Measurements from ENCODE around the gene RSL1D1.
"Not testable (repeated sequence)": the region's sequence is repeated elsewhere in the genome, so short reads cannot be mapped to it uniquely, and the experiment has no call there.

The RSL1D1 gene

GRCh38 chr16:11799509-11800381 is 51.6 kb downstream of the RSL1D1 start:
- no peak for DNase-seq (ENCODE audit: low read depth in 1 of 2, low spot score in 1 of 2)

- no peak for DNase-seq (ENCODE audit: low read depth in 1 of 2, low spot score in 1 of 2)
Measured at GRCh38 chr16:11799017-11799381, 52.3 kb downstream of the RSL1D1 start.

GRCh38 chr16:11797957-11798299 is 53.4 kb downstream of the RSL1D1 start:
- no peak for DNase-seq (ENCODE audit: low read depth in 1 of 2, low spot score in 1 of 2)

GRCh38 chr16:11797166-11797956 is 54.0 kb downstream of the RSL1D1 start, which contains the start of gene ZC3H7A:
ZC3H7A (minus strand) TSS chr16:11797258; CDS start chr16:11782354, 14,904 bp downstream.
- DNase-seq (ENCODE audit: low read depth in 1 of 2, low spot score in 1 of 2), result peak; percentile 81 to 91

GRCh38 chr16:11796227-11797165 is 54.8 kb downstream of the RSL1D1 start:
- DNase-seq (ENCODE audit: low read depth in 1 of 2, low spot score in 1 of 2), result peak in 1 of 2 donors; percentile 25

GRCh38 chr16:11795887-11796226 is 55.5 kb downstream of the RSL1D1 start:
- DNase-seq (ENCODE audit: low read depth in 1 of 2, low spot score in 1 of 2), result no peak

- DNase-seq (ENCODE audit: low read depth in 1 of 2, low spot score in 1 of 2), result no peak
Measured at GRCh38 chr16:11794996-11795886, 56.1 kb downstream of the RSL1D1 start.

- DNase-seq (ENCODE audit: low read depth in 1 of 2, low spot score in 1 of 2), result no peak
Measured at GRCh38 chr16:11794447-11794846, 56.9 kb downstream of the RSL1D1 start.

- DNase-seq (ENCODE audit: low read depth in 1 of 2, low spot score in 1 of 2), result no peak
Measured at GRCh38 chr16:11793840-11794239, 57.5 kb downstream of the RSL1D1 start.

- DNase-seq (ENCODE audit: low read depth in 1 of 2, low spot score in 1 of 2), result no peak
Measured at GRCh38 chr16:11792410-11793241, 58.7 kb downstream of the RSL1D1 start.

GRCh38 chr16:11791144-11791828 is 60.1 kb downstream of the RSL1D1 start:
- DNase-seq (ENCODE audit: low read depth in 1 of 2, low spot score in 1 of 2), result no peak

- DNase-seq (ENCODE audit: low read depth in 1 of 2, low spot score in 1 of 2), result no peak
Measured at GRCh38 chr16:11788914-11789313, 62.4 kb downstream of the RSL1D1 start.

GRCh38 chr16:11784980-11785599 is 66.3 kb downstream of the RSL1D1 start:
- not testable (repeated sequence) for DNase-seq (ENCODE audit: low read depth in 1 of 2, low spot score in 1 of 2)

- not testable (repeated sequence) for DNase-seq (ENCODE audit: low read depth in 1 of 2, low spot score in 1 of 2)
Measured at GRCh38 chr16:11784381-11784780, 67.0 kb downstream of the RSL1D1 start.

- DNase-seq (ENCODE audit: low read depth in 1 of 2, low spot score in 1 of 2), result no peak
Measured at GRCh38 chr16:11784038-11784369, 67.3 kb downstream of the RSL1D1 start.

All from activated T-helper 1 cell treated with anti-CD3 and anti-CD28 coated beads, Interleukin-2, amount 50 U/mL, for 16 hours (primary cell).